Stimulated activated CD8-positive, alpha-beta memory T cell treated with anti-CD3 and anti-CD28 coated beads, Interleukin-4, amount 100 ng/mL, for 1 hour (primary cell): ENCODE results near the gene ZDHHC22.
A peak's percentile ranks its signal among the peaks of the same experiment; 100 is the strongest.
"Not testable (repeated sequence)": the region's sequence is repeated elsewhere in the genome, so short reads cannot be mapped to it uniquely, and the experiment has no call there.

Source experiments
- DNase-seq, 2 donors: peaks; one replicate each; pipeline ENCODE4 v3.0.0-alpha.2; 2020; ENCODE audit warnings: low read depth in 2 of 2, low spot score in 1 of 2

Gene ZDHHC22, protein sequence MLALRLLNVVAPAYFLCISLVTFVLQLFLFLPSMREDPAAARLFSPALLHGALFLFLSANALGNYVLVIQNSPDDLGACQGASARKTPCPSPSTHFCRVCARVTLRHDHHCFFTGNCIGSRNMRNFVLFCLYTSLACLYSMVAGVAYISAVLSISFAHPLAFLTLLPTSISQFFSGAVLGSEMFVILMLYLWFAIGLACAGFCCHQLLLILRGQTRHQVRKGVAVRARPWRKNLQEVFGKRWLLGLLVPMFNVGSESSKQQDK

DNA sequence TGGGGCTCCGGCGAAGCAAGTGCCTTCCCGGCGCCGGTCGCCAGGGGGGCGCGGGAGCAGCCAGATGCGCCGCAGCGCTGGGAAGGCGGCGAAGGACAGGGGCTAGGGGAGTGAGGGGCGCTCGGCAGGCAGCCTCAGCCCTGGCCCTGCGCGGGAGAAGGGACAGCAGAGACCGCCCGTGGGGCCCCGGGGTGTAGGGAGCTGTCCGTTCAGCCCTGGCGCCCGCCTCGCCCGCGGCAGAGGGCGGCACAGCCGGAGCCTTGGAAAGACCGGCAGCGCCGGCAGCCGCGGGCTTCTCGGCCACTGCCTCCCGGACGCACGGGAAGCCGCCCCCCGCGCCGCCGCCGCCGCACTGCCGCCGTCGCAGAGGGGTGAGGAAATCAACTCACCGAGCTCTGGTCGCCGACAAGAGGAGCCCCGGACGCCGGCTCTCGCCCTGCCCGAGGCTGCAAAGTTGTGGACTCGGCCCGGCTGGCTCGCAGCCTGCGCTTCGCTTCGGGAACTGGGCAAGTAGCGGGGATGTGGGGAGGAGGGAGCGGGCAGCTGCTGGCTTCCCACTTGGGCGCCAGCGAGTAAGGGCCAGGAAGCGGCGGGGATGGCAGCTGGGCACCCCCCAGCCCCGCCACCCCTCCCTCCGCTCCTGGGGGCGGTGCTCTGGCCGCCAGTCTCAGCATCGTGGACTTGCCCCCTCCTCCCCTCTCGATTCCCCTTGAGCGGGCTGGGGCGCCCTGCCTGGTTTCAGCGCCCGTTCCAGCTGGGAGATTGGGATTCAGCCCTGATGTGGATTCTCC lies at the start of gene ZDHHC22:
Gene ZDHHC22 (minus strand): TSS at position 578 of the 791 bp plus-strand sequence. CDS start 2,053 bp downstream, outside the sequence.
- no peak for DNase-seq

DNA sequence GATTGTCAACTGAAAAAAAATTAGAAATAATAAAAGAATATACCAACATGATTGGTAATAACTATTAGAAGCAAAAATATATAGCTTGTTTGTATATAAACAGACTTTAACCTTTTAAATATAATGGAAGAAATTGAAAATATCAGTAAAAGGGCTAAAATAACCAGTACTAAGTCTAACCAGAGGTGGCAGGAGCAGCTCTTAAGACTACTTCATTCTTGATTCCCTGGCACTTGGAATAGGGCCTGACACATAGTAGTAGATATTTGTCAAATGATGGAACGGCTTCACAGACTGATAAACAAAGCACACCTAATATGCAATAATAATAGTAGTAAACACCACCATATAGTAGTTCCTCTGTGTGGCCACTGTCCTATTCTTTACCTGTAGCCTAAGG lies 49.4 kb upstream of the ZDHHC22 start:
- no peak for DNase-seq

- DNase-seq, result no peak
These were observed 47.9 kb upstream of the ZDHHC22 start for GRCh38 chr14:77189479-77189878.

GRCh38 chr14:77187649-77188012 lies 46.0 kb upstream of the ZDHHC22 start:
- DNase-seq, result no peak

DNA sequence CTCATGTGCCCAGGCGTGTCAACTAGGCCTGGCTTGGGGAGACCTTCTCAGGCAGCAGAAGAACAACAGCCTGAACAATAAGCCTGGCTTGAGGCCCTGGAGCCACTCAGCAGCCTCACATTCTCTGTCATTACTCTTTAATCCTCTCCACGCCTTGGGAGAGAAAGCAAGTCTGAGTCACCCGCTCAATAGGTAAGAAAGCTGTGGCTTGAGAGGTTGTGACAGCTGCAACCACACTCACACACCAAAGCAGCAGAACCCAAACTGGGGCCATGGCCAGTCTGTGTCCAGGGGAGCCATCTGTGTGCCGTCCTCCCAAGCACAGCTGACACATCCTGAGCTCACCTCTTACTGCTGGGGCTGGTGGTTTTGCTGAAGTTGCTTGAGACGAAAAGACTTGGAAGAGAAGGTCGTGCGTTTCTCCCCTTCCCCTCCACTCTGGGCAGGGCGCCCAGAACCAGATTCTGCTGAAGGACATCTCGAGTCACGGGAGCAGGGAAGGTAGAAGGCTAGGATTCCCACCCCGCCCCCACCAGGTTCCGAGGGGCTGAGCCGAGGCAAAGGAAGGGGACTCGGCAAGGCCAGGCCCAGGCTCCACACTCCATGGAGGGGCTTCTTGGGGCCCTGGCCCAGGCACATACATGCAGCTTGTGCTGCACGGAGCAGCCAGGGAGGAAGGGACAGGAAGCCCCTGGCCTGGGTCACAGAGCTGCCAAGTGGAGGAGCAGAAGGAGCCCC lies 45.5 kb upstream of the ZDHHC22 start:
- no peak for DNase-seq

- no peak for DNase-seq
These were observed 43.5 kb upstream of the ZDHHC22 start for GRCh38 chr14:77185093-77185465.

DNA sequence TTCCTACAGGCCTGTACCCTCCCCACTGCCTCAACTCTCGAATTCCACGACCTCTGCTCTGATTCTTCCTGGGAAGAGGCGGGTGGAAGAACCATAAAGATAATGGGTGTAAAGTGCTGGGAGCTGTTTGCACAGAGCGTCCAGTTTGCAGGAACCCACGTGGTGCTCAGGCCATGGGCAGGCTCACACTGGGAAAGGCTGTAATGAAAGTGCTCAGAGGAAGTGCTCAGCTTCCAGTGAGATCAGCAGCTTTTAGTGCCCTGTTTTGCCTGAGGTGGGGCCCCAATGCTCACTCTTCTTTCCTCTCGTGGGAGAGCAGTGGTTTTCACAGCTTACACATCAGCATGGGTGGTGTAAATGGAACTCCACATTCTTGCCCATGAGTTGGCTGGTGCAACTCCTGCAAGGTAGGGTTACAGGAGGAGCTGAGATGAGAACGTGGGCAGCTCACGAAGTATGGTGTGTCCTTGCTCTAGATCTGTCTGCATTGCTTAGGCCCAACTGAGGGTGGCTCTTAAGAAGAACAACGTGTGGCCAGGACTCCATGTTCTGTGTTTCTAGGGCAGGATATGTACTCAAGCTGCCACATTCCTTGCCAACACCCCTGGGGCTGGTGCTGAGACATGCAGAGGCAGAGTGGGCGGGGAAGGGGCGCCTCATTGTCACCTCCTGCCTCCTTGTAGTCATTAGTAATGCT lies 43.0 kb upstream of the ZDHHC22 start:
- no peak for DNase-seq

DNA sequence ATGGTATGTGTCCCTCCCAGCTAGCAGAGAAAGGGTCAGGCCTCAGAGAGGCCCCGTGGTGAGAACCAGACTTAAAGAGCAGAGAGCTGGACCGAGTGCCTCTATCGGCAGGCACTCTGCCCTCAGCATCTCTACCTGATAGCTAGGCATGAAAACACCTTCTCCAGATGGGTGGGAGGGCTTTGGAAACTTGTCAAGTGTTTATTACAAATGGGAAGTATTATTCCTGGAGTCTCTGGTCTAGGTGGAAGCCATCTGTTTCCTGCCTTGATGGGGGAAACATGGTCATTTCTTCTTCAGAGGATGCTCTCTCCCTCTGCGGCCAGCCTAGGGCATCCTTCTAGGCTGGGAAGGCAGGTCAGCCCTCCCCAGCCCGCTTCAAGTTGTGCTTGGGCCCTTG lies 42.3 kb upstream of the ZDHHC22 start:
- DNase-seq, result no peak

GRCh38 chr14:77181603-77182437 lies 40.2 kb upstream of the ZDHHC22 start, which contains the start of gene TMEM63C:
TSS of gene TMEM63C (plus strand) at chr14:77181798. CDS start at chr14:77218814, 37,016 bp downstream.
- peak; percentile 2 to 10 for DNase-seq

DNA sequence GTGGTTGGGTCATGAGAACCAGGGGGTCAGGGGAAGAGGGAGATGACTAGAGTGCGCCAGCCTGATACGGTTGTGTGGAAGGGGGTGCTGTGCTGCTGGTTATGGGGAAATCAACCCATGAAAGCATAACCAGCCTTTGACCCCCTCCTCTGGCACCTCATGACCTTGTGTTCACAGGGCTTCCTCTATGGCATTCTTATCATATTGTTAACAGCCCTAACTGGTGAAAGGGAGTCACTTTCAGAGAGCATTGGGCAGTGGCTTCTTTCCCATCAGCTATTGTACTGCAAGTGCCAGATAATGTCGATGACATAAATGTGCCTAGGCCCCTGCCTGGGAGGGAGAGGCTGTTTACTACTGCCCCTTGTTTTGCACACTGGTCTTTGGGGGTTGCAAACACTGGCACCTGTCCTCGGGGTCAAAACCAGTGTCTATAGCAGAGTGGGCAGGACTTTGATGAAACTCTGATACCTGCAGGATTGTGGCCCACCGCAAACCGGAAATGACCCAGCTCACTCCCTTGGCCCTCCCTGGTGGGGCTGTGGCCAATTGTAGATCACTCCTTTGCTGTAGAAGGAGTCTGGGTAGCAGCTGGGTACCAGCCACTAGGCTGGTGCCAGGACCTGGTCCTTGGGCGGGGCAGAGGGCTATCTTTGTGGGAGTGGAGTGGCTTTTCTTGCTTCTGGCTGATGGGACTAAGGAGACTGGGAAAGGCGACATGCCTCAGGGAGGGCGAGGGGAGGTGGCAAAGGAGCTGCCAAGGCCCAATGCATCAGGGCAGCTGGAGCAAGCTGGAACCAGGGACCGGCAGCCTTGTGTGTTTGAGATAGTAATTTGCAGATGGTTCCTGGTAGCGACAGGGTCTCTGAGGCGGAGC lies 39.4 kb upstream of the ZDHHC22 start:
- DNase-seq, result no peak

DNA sequence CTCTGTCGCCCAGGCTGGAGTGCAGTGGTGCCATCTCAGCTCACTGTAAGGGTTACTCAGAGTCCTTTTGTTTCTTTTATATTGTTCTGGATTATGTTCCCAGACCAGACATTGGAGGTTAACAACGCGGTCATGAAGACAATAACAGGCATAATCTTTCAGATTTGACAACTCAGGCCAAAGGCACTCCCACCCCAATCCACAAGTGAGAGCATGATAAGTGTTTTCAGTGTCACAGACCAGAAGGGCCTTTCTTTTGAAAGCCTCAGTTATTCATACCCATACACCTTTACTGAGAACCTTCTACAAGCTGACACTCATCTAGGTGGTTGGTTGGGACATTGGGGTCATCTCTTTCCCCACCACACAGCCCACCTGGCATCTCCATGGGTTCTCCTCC lies 37.1 kb upstream of the ZDHHC22 start:
- DNase-seq, result no peak

DNA sequence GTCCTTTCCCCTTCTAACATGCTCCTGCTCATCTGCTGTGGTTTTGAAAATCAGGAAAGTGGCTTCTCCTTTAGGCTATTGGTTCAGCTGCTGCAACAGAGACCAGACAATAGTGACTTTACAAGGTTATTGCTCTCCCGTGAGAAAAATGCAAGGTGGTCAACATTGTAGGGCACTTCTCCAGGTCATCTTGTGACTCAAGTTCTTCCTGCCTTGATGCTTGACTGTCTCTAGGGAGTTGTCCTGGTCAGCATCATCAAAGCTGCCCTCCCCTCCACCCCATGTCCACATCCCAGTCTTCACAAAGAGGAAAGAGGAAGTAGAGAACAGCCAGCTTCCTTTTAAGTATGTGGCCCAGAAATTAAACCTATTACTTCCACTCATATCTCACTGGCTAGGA lies 36.1 kb upstream of the ZDHHC22 start:
- no peak for DNase-seq

DNA sequence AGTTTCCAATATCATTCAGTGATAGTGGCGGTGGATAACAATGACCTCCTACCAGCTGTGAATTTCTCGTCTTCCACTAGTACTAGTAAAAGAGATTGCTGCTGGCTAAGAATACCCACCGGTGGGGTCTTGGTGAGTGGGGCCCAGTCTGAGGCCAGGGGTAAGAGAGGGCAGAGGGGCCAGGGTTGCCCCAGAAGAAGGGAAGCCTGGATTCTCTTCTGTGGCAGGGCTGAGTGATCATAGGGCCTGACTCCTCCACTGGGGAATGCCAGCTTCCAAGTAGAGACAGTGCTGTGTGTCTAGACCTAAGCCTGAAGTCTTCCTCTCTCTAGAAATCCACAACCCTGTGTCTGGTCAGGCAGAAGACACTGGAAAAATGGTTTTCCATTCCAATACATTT lies 34.3 kb upstream of the ZDHHC22 start:
- DNase-seq, result no peak

GRCh38 chr14:77173911-77174617 lies 32.5 kb upstream of the ZDHHC22 start:
- DNase-seq, result not testable (repeated sequence)

GRCh38 chr14:77172916-77173315 lies 31.3 kb upstream of the ZDHHC22 start:
- DNase-seq, result no peak

GRCh38 chr14:77170045-77170444 lies 28.5 kb upstream of the ZDHHC22 start:
- no peak for DNase-seq

- DNase-seq, result no peak
These were observed 19.4 kb upstream of the ZDHHC22 start for GRCh38 chr14:77161011-77161410.

GRCh38 chr14:77158882-77159255 lies 17.3 kb upstream of the ZDHHC22 start:
- no peak for DNase-seq
